Thymus (tissue), 11 donors: ENCODE results near the gene LRRC37A. TPM values are rescaled to one million over a fixed set of nuclear protein-coding genes. Genes with fewer than 3 reads are reported as not detected.
"Not testable (repeated sequence)": the region's sequence is repeated elsewhere in the genome, so short reads cannot be mapped to it uniquely, and the experiment has no call there.

Experiments used
- DNase-seq, 9 donors: peaks; one replicate each; pipeline ENCODE4 v3.0.0-alpha.2; 2013; ENCODE audit warnings: low spot score in 9 of 9, low read depth in 6 of 9, missing footprints in 1 of 9
- H3K27ac ChIP-seq, 2 donors: one replicate each; pipeline ENCODE4 v1.5.1; 2013; ENCODE audit warnings: control low read depth in 1 of 2, low read depth in 1 of 2, low read length in 1 of 2, mild to moderate bottlenecking in 1 of 2, moderate library complexity in 1 of 2
- H3K27me3 ChIP-seq, 2 donors: one replicate each; pipeline ENCODE4 v1.5.1; 2013; ENCODE audit warnings: low read length in 1 of 2; ENCODE audit not compliant: control insufficient read depth in 2 of 2, insufficient read depth in 1 of 2
- H3K36me3 ChIP-seq, 2 donors: one replicate each; pipeline ENCODE4 v1.5.1; 2013; ENCODE audit warnings: low read length in 1 of 2, mild to moderate bottlenecking in 1 of 2, moderate library complexity in 1 of 2; ENCODE audit not compliant: control insufficient read depth in 2 of 2, insufficient read depth in 2 of 2
- H3K4me1 ChIP-seq, 2 donors: one replicate each; pipeline ENCODE4 v1.5.1; 2013; ENCODE audit warnings: low read length in 2 of 2; ENCODE audit not compliant: control insufficient read depth in 2 of 2, insufficient read depth in 2 of 2
- H3K4me3 ChIP-seq, 2 donors: one replicate each; pipeline ENCODE4 v1.5.1; 2013; ENCODE audit warnings: low read length in 2 of 2, control low read depth in 1 of 2, mild to moderate bottlenecking in 1 of 2
- H3K9me3 ChIP-seq, 2 donors: one replicate each; pipeline ENCODE4 v1.5.1; 2013; ENCODE audit warnings: low read length in 1 of 2, mild to moderate bottlenecking in 1 of 2; ENCODE audit not compliant: control insufficient read depth in 2 of 2, insufficient read depth in 1 of 2
- WGBS: extraction: QIAGEN DNeasy Blood & Tissue Kit; methylation state at CpG from one replicate; pipeline ENCODE4 v1.1.7; 2013; 5-methylcytosine and 5-hydroxymethylcytosine counted together
- polyA plus RNA-seq: library from polyadenylated mRNA; stranded (reverse); fragments of 200-250 nt; gene quantifications from one replicate; pipeline ENCODE4 v1.2.3, GENCODE V29; 2013
- total RNA-seq: library from RNA; stranded (reverse); fragments of 120-200 nt; gene quantifications from one replicate; pipeline ENCODE4 v1.2.4, GENCODE V29; 2013
- donor health status: healthy.

LRRC37A gene
- total and polyA plus RNA-seq, 2 donors, result 2.0 to 3.3 TPM

- not testable (repeated sequence) for H3K36me3 ChIP-seq, H3K27me3 ChIP-seq, H3K4me1 ChIP-seq, H3K4me3 ChIP-seq, H3K27ac ChIP-seq, H3K9me3 ChIP-seq, DNase-seq
- WGBS, result no CpG with 5 or more reads among the region's 4 CpGs
Observed at GRCh38 chr17:46353856-46354255, 58.9 kb downstream of the LRRC37A start.

GRCh38 chr17:46361145-46361735, 66.3 kb downstream of the LRRC37A start:
- H3K27me3 ChIP-seq, H3K9me3 ChIP-seq, H3K4me3 ChIP-seq, DNase-seq, H3K36me3 ChIP-seq, H3K27ac ChIP-seq, H3K4me1 ChIP-seq: not testable (repeated sequence)
- no CpG with 5 or more reads among the region's 42 CpGs for WGBS

GRCh38 chr17:46361755-46362154, 66.8 kb downstream of the LRRC37A start, which contains the start of gene ARL17B:
Gene ARL17B, minus strand, starts transcription at chr17:46361766. Its CDS starts 3,369 bp downstream, at chr17:46358397.
- H3K27me3 ChIP-seq, H3K36me3 ChIP-seq, H3K4me1 ChIP-seq, H3K4me3 ChIP-seq, DNase-seq, H3K27ac ChIP-seq, H3K9me3 ChIP-seq: not testable (repeated sequence)
- 0% methylated on average over 9 of the region's 22 CpGs for WGBS

- no CpG with 5 or more reads among the region's 3 CpGs for WGBS
- not testable (repeated sequence) for H3K4me1 ChIP-seq, H3K4me3 ChIP-seq, H3K9me3 ChIP-seq, H3K36me3 ChIP-seq, H3K27ac ChIP-seq, H3K27me3 ChIP-seq, DNase-seq
Observed at GRCh38 chr17:46367520-46367919, 72.6 kb downstream of the LRRC37A start.

GRCh38 chr17:46372236-46373229, 77.6 kb downstream of the LRRC37A start:
- H3K27me3 ChIP-seq, DNase-seq: not testable (repeated sequence)

GRCh38 chr17:46373418-46373817, 78.5 kb downstream of the LRRC37A start:
- not testable (repeated sequence) for H3K27me3 ChIP-seq, DNase-seq, H3K9me3 ChIP-seq, H3K4me3 ChIP-seq, H3K36me3 ChIP-seq, H3K4me1 ChIP-seq, H3K27ac ChIP-seq
- WGBS, result no CpG with 5 or more reads among the region's 7 CpGs

More at GRCh38 chr17:46372236-46373229, 77.6 kb downstream of the LRRC37A start:
- H3K27ac ChIP-seq, H3K9me3 ChIP-seq, H3K4me1 ChIP-seq, H3K36me3 ChIP-seq, H3K4me3 ChIP-seq: not testable (repeated sequence)
- WGBS, result no CpG with 5 or more reads among the region's 95 CpGs

- H3K4me3 ChIP-seq, H3K9me3 ChIP-seq, H3K36me3 ChIP-seq, H3K27me3 ChIP-seq, H3K27ac ChIP-seq, H3K4me1 ChIP-seq, DNase-seq: not testable (repeated sequence)
- whole genome bisulfite sequencing, result 97% methylated on average over 3 of the region's 4 CpGs
Observed at GRCh38 chr17:46383118-46383517, 88.2 kb downstream of the LRRC37A start.

GRCh38 chr17:46385491-46385890, 90.6 kb downstream of the LRRC37A start:
- not testable (repeated sequence) for H3K9me3 ChIP-seq, H3K4me1 ChIP-seq, H3K4me3 ChIP-seq

More at GRCh38 chr17:46385491-46385890, 90.6 kb downstream of the LRRC37A start:
- H3K27me3 ChIP-seq, H3K27ac ChIP-seq, DNase-seq, H3K36me3 ChIP-seq: not testable (repeated sequence)
